Muscle of leg (tissue), 11 donors: ENCODE results near the gene LRFN2. TPM values are rescaled to one million over a fixed set of nuclear protein-coding genes. Genes with fewer than 3 reads are reported as not detected.

Experiments
- DNase-seq: peaks from one replicate; pipeline ENCODE4 v3.0.0; 2013
- H3K27ac ChIP-seq: one replicate; pipeline ENCODE4 v1.5.1; 2013; ENCODE audit warnings: mild to moderate bottlenecking, low read length, control low read depth
- H3K27me3 ChIP-seq: one replicate; pipeline ENCODE4 v1.6.1; 2013; ENCODE audit warnings: low read length; ENCODE audit not compliant: control insufficient read depth, insufficient read depth
- H3K36me3 ChIP-seq: one replicate; pipeline ENCODE4 v1.6.1; 2013; ENCODE audit warnings: low read length; ENCODE audit not compliant: control insufficient read depth, insufficient read depth
- H3K4me1 ChIP-seq: one replicate; pipeline ENCODE4 v1.6.1; 2013; ENCODE audit warnings: low read length; ENCODE audit not compliant: control insufficient read depth, insufficient read depth
- H3K4me3 ChIP-seq: one replicate; pipeline ENCODE4 v1.5.1; 2013; ENCODE audit warnings: low read length, control low read depth
- H3K9me3 ChIP-seq: replicated peaks from 2 replicates; pipeline ENCODE4 v1.6.1; 2013; ENCODE audit warnings: low read depth, low read length; ENCODE audit not compliant: control insufficient read depth
- WGBS: methylation state at CpG from one replicate; pipeline ENCODE4 v1.1.5; 2013; ENCODE audit warnings: missing lambda C conversion rate; ENCODE audit not compliant: insufficient coverage; 5-methylcytosine and 5-hydroxymethylcytosine counted together
- polyA plus RNA-seq, 8 donors: library from polyadenylated mRNA; unstranded; fragments of 120-200 nt; gene quantifications; one replicate each; pipeline versions ENCODE4 v1.2.1 to v1.2.3, GENCODE V29; 2013; ENCODE audit warnings: inconsistent platforms in 1 of 8, low replicate concordance in 1 of 8; ENCODE audit not compliant: insufficient read length in 8 of 8, insufficient read depth in 1 of 8
- total RNA-seq: library from RNA; stranded (reverse); fragments of 120-200 nt; gene quantifications from one replicate; pipeline ENCODE4 v1.2.4, GENCODE V29; 2013

The LRFN2 gene
- total and polyA plus RNA-seq, 9 donors = 0.04 to 0.17 (median 0.08) TPM

DNA sequence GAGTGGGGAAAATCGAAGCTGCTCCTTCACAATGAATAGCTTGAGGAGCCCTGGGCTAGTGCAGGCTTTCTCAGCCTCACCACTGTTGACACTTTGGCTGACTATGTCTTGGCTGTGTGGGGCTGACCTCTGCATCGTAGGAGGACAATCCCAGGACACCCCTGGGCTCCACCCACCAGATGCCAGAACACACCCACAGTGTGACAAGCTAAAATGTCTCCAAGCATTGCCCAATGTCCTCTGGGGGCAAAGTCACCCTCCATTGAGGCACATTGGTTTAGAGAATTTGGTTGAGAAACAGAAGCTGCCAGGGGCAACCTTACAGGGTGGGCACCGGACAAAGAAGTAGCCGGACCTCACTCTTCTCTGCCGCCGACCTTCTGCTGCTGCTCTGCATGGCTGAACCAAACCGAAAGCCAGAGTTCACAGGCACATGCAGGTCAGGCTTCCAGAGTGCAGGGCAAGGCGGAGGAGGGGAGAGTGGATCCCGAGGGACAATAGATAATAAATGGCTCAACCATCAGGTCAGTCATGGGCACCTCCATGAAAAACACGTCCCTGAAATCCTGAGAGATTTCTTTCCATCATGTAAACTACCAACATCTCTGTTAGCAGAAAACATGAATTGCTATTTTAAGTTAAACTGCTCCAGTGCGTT is 189.0 kb downstream of the LRFN2 start:
- Histone ChIP-seq H3K4me1 (no peaks in the 10 kb centered on the region), H3K36me3 (no peaks in the 10 kb centered on the region), H3K27ac (no peak overlapping the region), H3K27me3 (no peaks in the 10 kb centered on the region), H3K4me3 (no peak overlapping the region), H3K9me3 (no peaks in the 10 kb centered on the region)
- 72% methylated on average over 6 of the region's 11 CpGs for WGBS
- no peak for DNase-seq

DNA sequence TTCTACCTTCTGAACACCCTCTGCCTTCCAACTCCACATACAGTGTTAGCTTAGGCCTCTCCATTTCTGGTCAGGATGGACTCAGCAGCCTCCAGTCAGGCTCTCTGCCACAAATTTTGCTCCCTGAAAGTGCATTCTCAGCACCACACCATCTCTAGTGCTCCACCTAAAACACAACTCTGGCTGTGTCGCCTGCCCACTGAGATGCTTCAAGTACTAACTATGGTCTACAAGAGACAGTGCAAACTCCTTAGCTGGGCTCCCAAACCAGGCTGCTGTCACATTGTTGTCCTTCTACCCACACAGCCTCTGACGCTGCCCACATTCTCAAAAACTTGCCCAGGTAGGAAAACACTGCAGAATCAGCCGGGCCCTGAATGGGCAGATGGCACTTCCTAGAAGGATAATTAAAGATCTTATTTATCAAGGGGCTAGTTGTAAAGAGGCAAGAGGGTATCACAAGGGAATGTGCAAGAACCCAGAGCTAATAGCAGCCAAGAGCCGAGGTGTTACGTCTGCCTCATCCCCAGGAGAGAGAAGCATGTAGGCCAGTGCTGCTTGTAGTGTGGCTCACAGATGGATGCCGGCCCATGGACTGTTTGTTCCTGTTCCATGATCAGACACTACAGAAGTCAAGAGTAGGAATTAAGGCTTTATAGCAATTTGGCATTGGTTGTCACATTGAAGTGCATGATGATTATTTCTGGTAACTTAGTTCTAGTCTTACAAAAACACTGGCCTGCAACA is 189.7 kb downstream of the LRFN2 start:
- Histone ChIP-seq H3K9me3 (no peaks in the 10 kb centered on the region), H3K4me1 (no peaks in the 10 kb centered on the region), H3K36me3 (no peaks in the 10 kb centered on the region), H3K27me3 (no peaks in the 10 kb centered on the region), H3K27ac (no peak overlapping the region), H3K4me3 (no peak overlapping the region)
- WGBS = 91% methylated on average over 4 of the region's 6 CpGs
- no peak for DNase-seq

DNA sequence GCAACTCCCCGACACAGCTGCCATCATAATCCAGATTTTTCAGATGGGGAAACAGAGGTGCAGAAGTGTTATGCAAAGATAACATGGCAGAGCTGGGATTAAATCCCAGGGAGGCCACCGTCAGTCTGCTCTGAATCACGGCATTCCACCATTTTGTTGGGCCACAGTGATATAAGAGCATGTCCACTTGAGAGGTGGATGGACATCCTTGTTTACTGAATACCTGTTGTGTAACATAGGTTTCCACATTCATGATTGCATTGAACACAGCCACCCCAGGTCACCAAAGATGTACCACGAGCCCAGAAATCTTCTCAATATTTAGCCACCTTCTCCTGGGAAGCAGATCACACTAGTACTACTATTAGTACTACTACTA is 191.5 kb downstream of the LRFN2 start:
- no peaks in the 10 kb centered on the region for H3K4me1 ChIP-seq
- WGBS = 79% methylated on average over 3 of the region's 4 CpGs
- H3K36me3 ChIP-seq = no peaks in the 10 kb centered on the region
- DNase-seq = no peak
- no peak overlapping the region for H3K4me3 ChIP-seq
- no peak overlapping the region for H3K27ac ChIP-seq
- H3K9me3 ChIP-seq = no peaks in the 10 kb centered on the region
- H3K27me3 ChIP-seq = no peaks in the 10 kb centered on the region

DNA sequence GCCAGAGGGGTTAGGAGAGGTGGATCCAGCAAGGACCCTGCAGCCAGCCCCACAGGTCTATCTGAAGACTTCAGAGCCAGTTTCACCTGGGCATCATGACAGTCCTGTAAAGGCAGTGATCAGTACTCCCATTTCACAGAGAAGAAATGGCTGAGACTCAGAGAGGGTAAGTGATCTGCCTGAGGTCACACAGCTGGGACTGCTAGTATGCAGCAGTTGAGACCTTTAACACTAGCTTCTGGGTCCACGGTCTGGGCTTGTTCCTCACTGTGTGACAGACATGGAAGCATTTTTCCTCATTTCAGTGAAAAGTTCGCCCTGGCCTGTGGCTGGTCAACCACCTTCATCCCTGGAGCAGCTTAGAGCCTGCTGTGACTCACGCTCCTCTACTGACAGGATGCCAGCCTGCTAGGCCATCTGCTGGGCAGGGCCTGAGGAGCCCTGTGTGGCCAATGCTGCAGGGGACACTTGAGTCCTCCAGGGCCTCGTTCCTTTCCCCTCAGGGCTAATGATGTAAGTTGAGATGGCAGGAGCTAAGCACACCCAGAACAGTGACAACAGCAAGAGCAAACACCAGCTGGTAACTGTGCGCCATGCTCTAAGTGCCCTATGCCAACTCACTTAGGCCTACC is 192.0 kb downstream of the LRFN2 start:
- no peak overlapping the region for H3K27ac ChIP-seq
- H3K4me3 ChIP-seq = no peak overlapping the region
- no peaks in the 10 kb centered on the region for H3K27me3 ChIP-seq
- peak; percentile 14 for DNase-seq
- no peaks in the 10 kb centered on the region for H3K36me3 ChIP-seq
- WGBS = 85% methylated on average over 3 of the region's 5 CpGs
- H3K9me3 ChIP-seq = no peaks in the 10 kb centered on the region
- H3K4me1 ChIP-seq = no peaks in the 10 kb centered on the region

DNA sequence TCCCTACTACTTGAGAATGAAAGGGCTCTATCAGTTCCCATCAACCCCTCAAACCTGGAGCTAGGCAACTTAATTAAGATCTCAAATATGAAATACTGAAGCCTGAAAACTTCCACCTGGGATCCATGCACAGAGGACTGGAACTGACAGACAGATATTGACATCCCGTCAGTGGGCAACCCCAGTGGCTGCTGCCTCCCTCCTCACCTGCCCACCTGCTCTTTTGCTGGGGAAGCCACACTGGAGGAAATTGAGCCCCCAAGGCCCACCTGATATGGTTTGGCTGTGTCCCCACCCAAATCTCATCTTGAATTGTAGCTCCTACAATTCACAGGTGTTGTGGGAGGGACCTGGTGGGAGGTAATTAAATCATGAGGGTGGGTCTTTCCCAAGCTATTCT is 192.8 kb downstream of the LRFN2 start:
- 100% methylated on average over 1 of the region's 1 CpG for WGBS
- peaks cover 2% of the 10 kb centered on the region for H3K27me3 ChIP-seq

DNA sequence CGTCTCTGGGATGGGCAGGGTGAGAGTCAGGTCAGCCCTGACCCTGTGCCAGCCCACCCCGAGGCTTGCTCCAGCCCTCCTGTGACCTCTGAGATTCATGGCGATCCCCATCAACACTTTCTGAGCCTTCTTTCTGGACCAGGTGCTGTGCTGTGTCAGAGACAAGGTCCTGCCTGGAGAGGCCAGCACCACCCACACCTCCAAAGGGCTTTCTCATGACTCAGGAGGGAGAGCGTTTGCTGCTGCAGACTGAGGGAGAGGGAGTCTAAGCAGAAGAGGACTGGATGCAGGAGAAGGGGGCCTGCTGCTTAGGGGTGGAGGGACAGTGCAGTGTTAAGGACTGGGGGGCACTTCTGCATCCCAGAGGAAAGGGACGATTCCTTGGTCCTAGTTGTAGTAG is 193.5 kb downstream of the LRFN2 start:
- Histone ChIP-seq H3K4me3 (no peak overlapping the region), H3K27ac (no peak overlapping the region), H3K27me3 (peaks cover 2% of the 10 kb centered on the region), H3K9me3 (no peaks in the 10 kb centered on the region), H3K36me3 (no peaks in the 10 kb centered on the region), H3K4me1 (no peaks in the 10 kb centered on the region)
- no peak for DNase-seq
- WGBS = 40% methylated on average over 4 of the region's 5 CpGs

More for the DNA sequence above, 192.8 kb downstream of the LRFN2 start:
- Histone ChIP-seq H3K4me3 (no peak overlapping the region), H3K4me1 (no peaks in the 10 kb centered on the region), H3K9me3 (no peaks in the 10 kb centered on the region), H3K36me3 (no peaks in the 10 kb centered on the region), H3K27ac (no peak overlapping the region)
- no peak for DNase-seq

DNA sequence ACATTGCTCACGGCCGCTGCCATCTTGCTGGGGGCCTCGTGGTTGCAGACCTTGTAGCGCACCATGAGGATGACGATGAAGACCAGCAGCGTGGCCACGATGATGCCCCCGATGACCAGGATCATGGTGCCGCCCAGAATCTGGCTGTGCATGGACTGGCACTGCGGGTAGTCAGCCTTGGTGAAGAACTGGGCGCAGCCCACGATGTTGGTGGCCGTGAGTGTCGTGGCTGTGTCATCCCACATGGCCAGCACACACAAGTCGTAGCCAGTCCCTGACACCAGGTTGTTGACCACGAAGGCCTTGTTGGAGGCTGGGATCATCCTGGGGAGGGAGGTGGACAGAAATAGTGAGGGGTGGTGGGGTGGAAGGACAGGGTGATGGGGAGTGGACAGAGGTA is 194.6 kb downstream of the LRFN2 start:
- Histone ChIP-seq H3K4me3 (no peak overlapping the region), H3K9me3 (no peaks in the 10 kb centered on the region), H3K27me3 (peaks cover 2% of the 10 kb centered on the region), H3K4me1 (no peaks in the 10 kb centered on the region), H3K27ac (no peak overlapping the region), H3K36me3 (no peaks in the 10 kb centered on the region)
- DNase-seq = no peak
- 94% methylated on average over 16 of the region's 16 CpGs for WGBS

DNA sequence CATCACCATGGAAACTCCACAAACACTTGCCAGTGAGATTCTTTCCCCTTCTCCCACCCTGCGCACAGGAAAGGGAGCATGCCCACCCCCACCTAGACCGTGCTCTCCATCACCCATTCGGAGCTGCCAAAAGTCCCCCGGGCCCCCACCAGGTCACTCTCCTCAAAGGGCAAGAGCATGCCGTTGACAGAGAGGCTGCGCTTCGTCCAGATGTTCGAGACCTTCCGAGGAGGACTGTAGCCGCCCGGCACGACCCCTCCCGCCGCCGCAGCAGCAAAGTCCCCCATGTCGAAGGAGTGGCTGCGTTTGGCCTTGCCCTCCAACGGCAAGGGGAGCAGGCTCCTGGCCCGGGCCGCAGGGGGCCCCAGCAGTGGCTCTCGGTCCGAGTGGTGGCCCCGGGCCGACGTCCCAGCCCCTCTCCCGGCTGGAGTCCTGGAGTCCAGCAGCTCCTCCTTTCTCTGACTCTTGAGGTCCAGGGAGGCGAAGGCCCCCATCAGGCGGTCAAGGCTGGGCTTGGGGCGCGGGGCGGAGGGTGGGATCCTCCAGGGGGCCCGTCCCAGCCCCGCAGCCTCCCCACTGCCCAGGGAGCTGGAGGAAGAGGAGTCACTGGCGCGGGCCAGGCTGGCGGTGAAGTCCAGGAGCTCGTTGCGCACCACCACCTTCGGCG is 195.2 kb downstream of the LRFN2 start:
- Histone ChIP-seq H3K4me1 (no peaks in the 10 kb centered on the region), H3K36me3 (no peaks in the 10 kb centered on the region), H3K27ac (no peak overlapping the region), H3K27me3 (peaks cover 2% of the 10 kb centered on the region), H3K9me3 (no peaks in the 10 kb centered on the region), H3K4me3 (no peak overlapping the region)
- WGBS = 84% methylated on average over 40 of the region's 40 CpGs
- no peak for DNase-seq

DNA sequence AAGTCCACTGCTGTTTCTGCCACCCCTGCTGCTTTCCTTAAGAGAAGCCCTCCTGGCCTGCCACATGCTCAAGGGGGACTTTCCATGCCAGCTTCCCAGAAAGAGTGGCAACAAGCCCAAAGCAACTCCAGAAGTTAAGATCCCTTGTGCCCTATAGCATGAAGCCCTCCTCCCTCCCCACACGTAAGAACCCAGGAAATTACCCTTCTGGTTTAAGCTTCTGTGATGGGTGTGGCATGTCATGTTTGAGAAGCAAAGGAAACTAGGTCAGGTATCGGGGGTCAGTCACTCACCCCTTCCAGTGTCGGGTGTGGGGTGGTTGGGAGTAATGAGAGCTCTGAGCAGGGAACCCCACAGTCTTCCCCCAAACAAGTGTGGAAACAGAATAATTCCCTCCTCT is 196.1 kb downstream of the LRFN2 start:
- DNase-seq = no peak
- Histone ChIP-seq H3K27me3 (peaks cover 2% of the 10 kb centered on the region), H3K27ac (no peak overlapping the region), H3K4me1 (no peaks in the 10 kb centered on the region), H3K9me3 (no peaks in the 10 kb centered on the region), H3K4me3 (no peak overlapping the region), H3K36me3 (no peaks in the 10 kb centered on the region)
- no CpG with 5 or more reads among the region's 3 CpGs for WGBS

DNA sequence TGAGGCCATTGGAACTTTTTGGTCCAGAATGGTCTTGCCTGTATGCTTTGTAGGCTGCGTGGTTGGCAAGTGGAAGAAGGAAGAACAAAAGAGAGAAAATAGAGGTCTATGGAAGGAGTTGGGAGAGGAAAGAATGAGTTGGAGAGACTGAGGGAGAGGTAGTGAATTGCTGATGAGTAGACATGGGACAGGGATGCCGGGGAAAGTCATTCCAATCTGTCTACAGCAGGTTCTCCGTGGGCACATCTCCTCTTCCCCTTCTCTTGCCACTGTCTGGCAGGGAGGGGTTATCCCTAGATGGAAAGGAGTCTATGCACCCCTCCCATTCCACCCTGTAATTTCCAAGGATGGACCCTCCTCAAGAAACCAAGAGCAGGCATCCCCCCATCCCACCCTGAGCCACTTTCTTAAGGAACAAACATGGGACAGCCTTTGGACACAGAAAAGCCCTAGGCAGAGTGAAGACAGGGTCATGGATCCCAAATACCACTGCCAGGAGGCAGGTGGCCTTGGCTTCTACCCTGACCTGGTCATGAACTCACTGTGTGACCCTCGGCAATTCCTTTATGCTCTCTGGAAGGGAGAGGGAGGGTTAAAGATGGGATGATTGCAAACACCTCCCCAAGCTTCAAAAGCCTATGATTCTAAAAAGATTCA is 196.9 kb downstream of the LRFN2 start:
- Histone ChIP-seq H3K27ac (no peak overlapping the region), H3K36me3 (no peaks in the 10 kb centered on the region), H3K4me3 (no peak overlapping the region), H3K27me3 (peaks cover 2% of the 10 kb centered on the region), H3K4me1 (no peaks in the 10 kb centered on the region), H3K9me3 (no peaks in the 10 kb centered on the region)
- DNase-seq = no peak
- WGBS = 100% methylated on average over 1 of the region's 4 CpGs
